OCI-LY3 (cell line): ENCODE results near the gene UAP1.
"Not testable (repeated sequence)": the region's sequence is repeated elsewhere in the genome, so short reads cannot be mapped to it uniquely, and the experiment has no call there.

Experiments
- H2AFZ ChIP-seq: fragments of 200-600, 300-600 bp; shearing (Covaris generic); 2 replicates; pipeline ENCODE4 v1.6.0; 2014; ENCODE audit warnings: antibody characterized with exemption, low read depth, low read length
- H3K27ac ChIP-seq: fragments of 200-600, 300-600 bp; sonication (generic); 2 replicates; pipeline ENCODE4 v1.5.1; 2014; ENCODE audit warnings: mild to moderate bottlenecking, low read length, moderate library complexity, mixed read lengths
- H3K27me3 ChIP-seq: fragments of 200-600, 300-600 bp; sonication (generic); 2 replicates; pipeline ENCODE4 v1.6.1; 2014; ENCODE audit warnings: low read depth, low read length, mixed read lengths
- H3K36me3 ChIP-seq: fragments of 200-600, 300-600 bp; sonication (generic); replicated peaks from 2 replicates; pipeline ENCODE3; 2014; ENCODE audit warnings: low read depth, low read length, mixed read lengths
- H3K4me1 ChIP-seq: fragments of 300-600, 200-600 bp; sonication (generic); 2 replicates; pipeline ENCODE4 v1.6.1; 2014; ENCODE audit warnings: low read length, mixed read lengths
- H3K4me2 ChIP-seq: fragments of 200-600, 300-600 bp; sonication (generic); 2 replicates; pipeline ENCODE4 v1.6.1; 2014; ENCODE audit warnings: low read length, mixed read lengths
- H3K4me3 ChIP-seq: fragments of 300-600, 200-600 bp; sonication (generic); 2 replicates; pipeline ENCODE4 v1.5.1; 2014; ENCODE audit warnings: antibody characterized with exemption, mild to moderate bottlenecking, low read length, moderate library complexity
- H3K79me2 ChIP-seq: fragments of 300-600, 200-600 bp; shearing (Covaris generic); 2 replicates; pipeline ENCODE4 v1.6.1; 2014; ENCODE audit warnings: mild to moderate bottlenecking, low read length, mixed read lengths
- H3K9ac ChIP-seq: fragments of 300-600, 200-600 bp; shearing (Covaris generic); 2 replicates; pipeline ENCODE4 v1.6.0; 2014; ENCODE audit warnings: mild to moderate bottlenecking, low read length, moderate library complexity
- H3K9me3 ChIP-seq: fragments of 200-600, 300-600 bp; shearing (Covaris generic); 2 replicates; pipeline ENCODE4 v1.6.1; 2014; ENCODE audit warnings: low read length, mixed read lengths; ENCODE audit not compliant: insufficient read depth
- H4K20me1 ChIP-seq: fragments of 200-600, 300-600 bp; sonication (generic); 2 replicates; pipeline ENCODE4 v1.6.1; 2016; ENCODE audit warnings: low read length, mixed read lengths; ENCODE audit not compliant: insufficient read depth
- CTCF ChIP-seq: fragments of 200-600, 300-600 bp; sonication (generic); IDR thresholded peaks from 2 replicates; pipeline ENCODE4 v1.5.1; 2014; ENCODE audit warnings: antibody characterized with exemption, low read length, low read depth
- EZH2phosphoT487 ChIP-seq: fragments of 200-600 bp; shearing (Covaris generic); IDR thresholded peaks from 2 replicates; pipeline ENCODE4 v1.6.1; 2018; ENCODE audit warnings: antibody characterized with exemption, mixed run types, low read depth

UAP1 gene

DNA sequence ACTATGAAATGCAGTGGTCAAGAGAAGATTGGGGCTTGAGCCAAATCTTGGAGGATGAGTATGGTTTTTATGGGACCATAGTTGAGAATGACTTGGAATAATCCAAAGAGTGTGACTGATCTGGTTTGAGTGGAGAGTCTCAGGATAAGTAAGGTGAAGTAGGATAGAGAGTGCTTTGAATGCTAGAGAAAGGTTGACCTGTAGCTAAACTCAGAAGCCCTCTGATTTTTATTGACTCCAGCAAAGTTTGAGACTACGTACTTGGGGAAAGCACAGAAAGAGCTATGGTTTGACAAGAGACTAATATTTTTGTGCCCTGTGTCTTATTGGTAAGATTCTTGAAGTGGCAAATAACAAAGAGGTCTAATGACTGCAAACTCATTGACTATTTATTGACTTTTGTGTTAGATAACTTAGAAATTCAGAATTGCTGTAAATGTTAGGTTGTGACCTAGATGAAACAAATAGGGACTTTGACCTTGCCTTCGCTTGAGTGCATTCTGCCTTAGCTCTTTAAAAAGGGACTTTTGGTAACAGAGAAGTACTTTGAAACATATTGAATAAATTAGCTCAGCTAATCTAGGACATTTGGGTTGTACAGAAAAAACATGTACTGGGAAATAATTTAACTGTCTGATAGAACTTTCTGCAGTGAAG, 35.1 kb downstream of the UAP1 start:
- Histone ChIP-seq H4K20me1 (peaks cover 6% of the 10 kb centered on the region; the same call in 1 of the 2 replicates), H2AFZ (no peak overlapping the region), H3K9me3 (no peaks in the 10 kb centered on the region), H3K36me3 (peaks cover 42% of the 10 kb centered on the region), H3K9ac (no peak overlapping the region), H3K27me3 (no peaks in the 10 kb centered on the region), H3K4me3 (no peak overlapping the region), H3K4me1 (peaks cover 7% of the 10 kb centered on the region), H3K27ac (no peak overlapping the region), H3K4me2 (no peak overlapping the region), H3K79me2 (no peaks in the 10 kb centered on the region)
- TF ChIP-seq EZH2phosphoT487, result no peak
- TF ChIP-seq CTCF, result no peak

DNA sequence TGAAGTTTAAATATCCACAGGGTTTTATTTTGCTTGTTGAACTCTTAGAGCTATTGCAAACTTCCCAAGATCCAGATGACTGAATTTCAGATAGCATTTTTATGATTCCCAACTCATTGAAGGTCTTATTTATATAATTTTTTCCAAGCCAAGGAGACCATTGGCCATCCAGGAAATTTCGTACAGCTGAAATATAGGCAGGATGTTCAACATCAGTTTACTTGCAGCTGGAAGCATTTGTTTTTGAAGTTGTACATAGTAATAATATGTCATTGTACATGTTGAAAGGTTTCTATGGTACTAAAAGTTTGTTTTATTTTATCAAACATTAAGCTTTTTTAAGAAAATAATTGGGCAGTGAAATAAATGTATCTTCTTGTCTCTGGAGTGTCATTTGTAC, 37.9 kb downstream of the UAP1 start:
- H3K79me2 ChIP-seq, result no peaks in the 10 kb centered on the region
- H2AFZ ChIP-seq, result no peak overlapping the region
- H3K9ac ChIP-seq, result no peak overlapping the region
- H3K27ac ChIP-seq, result no peak overlapping the region
- H3K4me1 ChIP-seq, result peaks cover 7% of the 10 kb centered on the region
- H3K27me3 ChIP-seq, result no peaks in the 10 kb centered on the region
- peaks cover 6% of the 10 kb centered on the region; the same call in 1 of the 2 replicates for H4K20me1 ChIP-seq
- H3K4me2 ChIP-seq, result no peak overlapping the region
- H3K4me3 ChIP-seq, result no peak overlapping the region
- TF ChIP-seq CTCF (no peak), EZH2phosphoT487 (no peak)
- no peaks in the 10 kb centered on the region for H3K9me3 ChIP-seq
- H3K36me3 ChIP-seq, result peaks cover 45% of the 10 kb centered on the region

DNA sequence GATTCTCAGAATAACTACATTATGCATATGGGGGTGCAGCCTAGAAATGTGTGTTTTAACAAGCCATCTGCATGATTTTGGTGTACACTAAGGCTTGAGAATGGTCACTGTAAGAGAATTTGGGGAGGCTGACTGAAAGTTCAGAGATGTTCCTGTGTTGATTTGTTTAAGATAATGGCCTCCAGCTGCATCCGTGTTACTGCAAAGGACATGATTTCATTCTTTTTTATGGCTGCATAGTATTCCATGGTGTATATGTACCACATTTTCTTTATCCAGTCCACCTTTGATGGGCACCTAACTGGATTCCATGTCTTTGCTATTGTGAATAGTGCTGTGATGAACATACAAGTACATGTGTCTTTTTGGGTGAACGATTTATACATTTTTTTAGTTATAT, 41.6 kb downstream of the UAP1 start:
- H2AFZ ChIP-seq, H4K20me1 ChIP-seq, H3K27ac ChIP-seq, H3K9ac ChIP-seq, H3K27me3 ChIP-seq, H3K9me3 ChIP-seq, H3K4me3 ChIP-seq, H3K79me2 ChIP-seq, H3K4me1 ChIP-seq, H3K4me2 ChIP-seq: not testable (repeated sequence)
- H3K36me3 ChIP-seq, result peaks cover 32% of the 10 kb centered on the region

GRCh38 chr1:162605225-162605927, 43.9 kb downstream of the UAP1 start:
- Histone ChIP-seq H3K27me3 (no peaks in the 10 kb centered on the region), H3K79me2 (no peaks in the 10 kb centered on the region), H3K9me3 (no peaks in the 10 kb centered on the region), H3K4me1 (no peaks in the 10 kb centered on the region), H2AFZ (no peak overlapping the region), H3K4me2 (no peak overlapping the region), H3K36me3 (peaks cover 16% of the 10 kb centered on the region), H4K20me1 (no peaks in the 10 kb centered on the region), H3K4me3 (no peak overlapping the region), H3K9ac (no peak overlapping the region), H3K27ac (no peak overlapping the region)
- no peak for TF ChIP-seq EZH2phosphoT487
- TF ChIP-seq CTCF, result no peak
